H1 (cell line): ENCODE results near the gene KIAA0040. TPM values are rescaled to one million over a fixed set of nuclear protein-coding genes. Genes with fewer than 3 reads are reported as not detected.

Experiments
- CTCF ChIA-PET: fragments of 300-600 bp; sonication (Branson Sonifier 250); formaldehyde crosslinking; loops from one replicate; lab custom pipeline; 2021; ENCODE audit not compliant: partially characterized antibody; lab: Charles Lee
- POLR2A ChIA-PET: fragments of 300-600 bp; sonication (Branson Sonifier 250); formaldehyde crosslinking; loops from one replicate; lab custom pipeline; 2021; ENCODE audit warnings: inconsistent platforms; ENCODE audit not compliant: partially characterized antibody; lab: Charles Lee
- DNase-seq, 2 experiments: peaks; one replicate each; pipeline versions ENCODE4 v3.0.0 to v3.0.0-alpha.2; 2010 to 2022; ENCODE audit warnings: low spot score in 2 of 2, low read depth in 1 of 2, mixed read lengths in 1 of 2
- FAIRE-seq: peaks from 2 replicates; lab custom pipeline; 2011; peaks lifted over from hg19 to GRCh38; lab: Jason Lieb, UNC
- H2AFZ ChIP-seq: 2 replicates; pipeline ENCODE4 v1.8.1; 2012; ENCODE audit warnings: low read length, inconsistent platforms
- H2AK5ac ChIP-seq: 2 replicates; pipeline ENCODE4 v1.6.1; 2013; ENCODE audit warnings: low read depth, low read length
- H2BK120ac ChIP-seq: replicated peaks from 2 replicates; pipeline ENCODE3; 2013; ENCODE audit warnings: low read depth, low read length, inconsistent platforms
- H2BK12ac ChIP-seq: 2 replicates; pipeline ENCODE4 v1.6.1; 2013; ENCODE audit warnings: low read depth, low read length
- H2BK15ac ChIP-seq: 2 replicates; pipeline ENCODE4 v1.6.1; 2013; ENCODE audit warnings: low read length
- H2BK20ac ChIP-seq: 2 replicates; pipeline ENCODE4 v1.6.1; 2013; ENCODE audit warnings: low read length
- H2BK5ac ChIP-seq: 2 replicates; pipeline ENCODE4 v1.6.1; 2013; ENCODE audit warnings: low read depth, low read length
- H3K14ac ChIP-seq: 2 replicates; pipeline ENCODE4 v1.6.1; 2013; ENCODE audit warnings: inconsistent platforms; ENCODE audit not compliant: insufficient read length
- H3K18ac ChIP-seq: 2 replicates; pipeline ENCODE4 v1.6.1; 2013; ENCODE audit warnings: low read length; ENCODE audit errors: extremely low read depth
- H3K23ac ChIP-seq: 2 replicates; pipeline ENCODE4 v1.6.1; 2013; ENCODE audit warnings: inconsistent platforms; ENCODE audit not compliant: insufficient read length
- H3K23me2 ChIP-seq: 2 replicates; pipeline ENCODE4 v1.6.1; 2013; ENCODE audit warnings: low read depth, low read length
- H3K27ac ChIP-seq: 2 replicates; pipeline ENCODE4 v1.6.1; 2011; ENCODE audit warnings: low read depth, low read length, inconsistent platforms
- H3K27me3 ChIP-seq, 4 experiments: replicated peaks in 1 of 4; 1 replicate in 1 of 4; 2 replicates in 3 of 4; pipeline versions ENCODE4 v1.6.1 to v1.8.1; 2011 to 2013; ENCODE audit warnings: low read length in 3 of 4, mild to moderate bottlenecking in 3 of 4, inconsistent platforms in 2 of 4, mixed read lengths in 2 of 4, moderate library complexity in 1 of 4; ENCODE audit not compliant: control insufficient read depth in 3 of 4, insufficient read depth in 3 of 4; ENCODE audit errors: extremely low read depth in 1 of 4
- H3K36me3 ChIP-seq, 4 experiments: 2 replicates each; pipeline versions ENCODE4 v1.6.1 to v1.8.1; 2011 to 2013; ENCODE audit warnings: mild to moderate bottlenecking in 4 of 4, low read length in 3 of 4, moderate library complexity in 2 of 4, control low read depth in 1 of 4, inconsistent platforms in 1 of 4; ENCODE audit not compliant: insufficient read depth in 4 of 4, control insufficient read depth in 2 of 4
- H3K4ac ChIP-seq: replicated peaks from 2 replicates; pipeline ENCODE3; 2013; ENCODE audit warnings: low read length, low read depth, mixed read lengths, inconsistent platforms; ENCODE audit not compliant: insufficient read length
- H3K4me1 ChIP-seq, 4 experiments: replicated peaks in 1 of 4; 1 replicate in 1 of 4; 2 replicates in 3 of 4; pipeline versions ENCODE4 v1.6.1 to v1.8.1; 2011 to 2013; ENCODE audit warnings: low read length in 3 of 4, inconsistent platforms in 2 of 4, mixed read lengths in 1 of 4; ENCODE audit not compliant: insufficient read depth in 4 of 4, control insufficient read depth in 3 of 4
- H3K4me2 ChIP-seq, 2 experiments: 2 replicates each; pipeline versions ENCODE4 v1.6.1 to v1.8.1; 2011 to 2013; ENCODE audit warnings: low read depth in 2 of 2, low read length in 2 of 2, control low read depth in 1 of 2, inconsistent platforms in 1 of 2, mild to moderate bottlenecking in 1 of 2; ENCODE audit not compliant: insufficient read depth in 1 of 2
- H3K4me3 ChIP-seq, 4 experiments: fragments of 200-600, 300-600 bp in 1 of 4; sonication (generic), shearing (Covaris generic), sonication (Bioruptor Twin) in 1 of 4; 2 replicates each; pipeline versions ENCODE4 v1.5.1 to v1.8.1; 2011 to 2016; ENCODE audit warnings: low read length in 4 of 4, low read depth in 3 of 4, control low read depth in 2 of 4, inconsistent platforms in 2 of 4, mild to moderate bottlenecking in 2 of 4, mixed read lengths in 1 of 4, moderate library complexity in 1 of 4; ENCODE audit not compliant: insufficient read depth in 2 of 4; ENCODE audit errors: extremely low read depth in 1 of 4
- H3K56ac ChIP-seq: replicated peaks from 2 replicates; pipeline ENCODE3; 2013; ENCODE audit warnings: low read depth, mild to moderate bottlenecking, mixed read lengths, low read length, inconsistent platforms; ENCODE audit not compliant: insufficient read length
- H3K79me1 ChIP-seq: 2 replicates; pipeline ENCODE4 v1.6.1; 2013; ENCODE audit warnings: low read depth, low read length, control low read depth
- H3K79me2 ChIP-seq, 2 experiments: 2 replicates each; pipeline versions ENCODE4 v1.6.1 to v1.8.1; 2012 to 2013; ENCODE audit warnings: low read length in 2 of 2, mild to moderate bottlenecking in 2 of 2, inconsistent platforms in 1 of 2; ENCODE audit not compliant: insufficient read depth in 2 of 2, control insufficient read depth in 1 of 2
- H3K9ac ChIP-seq, 4 experiments: replicated peaks in 1 of 4; 1 replicate in 1 of 4; 2 replicates in 3 of 4; pipeline versions ENCODE4 v1.6.1 to v1.8.1; 2011 to 2013; ENCODE audit warnings: low read depth in 3 of 4, low read length in 3 of 4, control low read depth in 2 of 4, mild to moderate bottlenecking in 2 of 4, moderate library complexity in 2 of 4, inconsistent platforms in 1 of 4; ENCODE audit errors: extremely low read depth in 1 of 4
- H3K9me3 ChIP-seq, 2 experiments: 2 replicates each; pipeline versions ENCODE4 v1.6.1 to v1.8.1; 2012 to 2013; ENCODE audit warnings: mild to moderate bottlenecking in 2 of 2, moderate library complexity in 2 of 2, control low read depth in 1 of 2, inconsistent platforms in 1 of 2, low read depth in 1 of 2, low read length in 1 of 2, mixed read lengths in 1 of 2; ENCODE audit not compliant: insufficient read depth in 2 of 2
- H4K20me1 ChIP-seq, 2 experiments: replicated peaks in 1 of 2; 2 replicates each; pipeline versions ENCODE3 to v1.8.1; 2011 to 2013; ENCODE audit warnings: inconsistent platforms in 2 of 2, low read length in 2 of 2, mild to moderate bottlenecking in 1 of 2; ENCODE audit not compliant: insufficient read depth in 2 of 2, control insufficient read depth in 1 of 2
- H4K5ac ChIP-seq: 2 replicates; pipeline ENCODE4 v1.6.1; 2013; ENCODE audit warnings: low read length, low read depth, mixed read lengths, inconsistent platforms; ENCODE audit not compliant: insufficient read length
- H4K8ac ChIP-seq: 2 replicates; pipeline ENCODE4 v1.8.0; 2013; ENCODE audit warnings: mild to moderate bottlenecking, moderate library complexity, low read length, inconsistent platforms; ENCODE audit not compliant: insufficient read depth; ENCODE audit errors: extremely low read depth
- H4K91ac ChIP-seq: replicated peaks from 2 replicates; pipeline ENCODE3; 2013; ENCODE audit warnings: low read length, mixed read lengths, inconsistent platforms; ENCODE audit not compliant: insufficient read length
- BRCA1 ChIP-seq: IDR thresholded peaks from 2 replicates; pipeline ENCODE4 v1.6.1; 2012; ENCODE audit warnings: low read depth, low read length, improper control_type of control experiment
- CREB1 ChIP-seq: IDR thresholded peaks from 2 replicates; pipeline ENCODE4 v1.6.1; 2012; ENCODE audit warnings: inconsistent platforms
- GABPA ChIP-seq: IDR thresholded peaks from 2 replicates; pipeline ENCODE4 v1.6.1; 2011; ENCODE audit warnings: mild to moderate bottlenecking, low read length, moderate library complexity, borderline replicate concordance; ENCODE audit not compliant: insufficient read depth
- GTF2F1 ChIP-seq: IDR thresholded peaks from 2 replicates; pipeline ENCODE4 v1.6.1; 2012; ENCODE audit warnings: low read depth, low read length, improper control_type of control experiment, borderline replicate concordance
- KDM1A ChIP-seq: fragments of 200-600, 300-600 bp; sonication (generic); IDR thresholded peaks from 2 replicates; pipeline ENCODE4 v1.7.1; 2016; ENCODE audit warnings: mild to moderate bottlenecking, low read length, borderline replicate concordance
- KDM4A ChIP-seq: IDR thresholded peaks from one replicate; pipeline ENCODE4 v1.7.1; 2012; ENCODE audit warnings: low read depth, mild to moderate bottlenecking, moderate library complexity, low read length, inconsistent platforms; ENCODE audit not compliant: severe bottlenecking
- MAX ChIP-seq: IDR thresholded peaks from 2 replicates; pipeline ENCODE4 v1.6.1; 2012; ENCODE audit warnings: inconsistent platforms
- NRF1 ChIP-seq: IDR thresholded peaks from 2 replicates; pipeline ENCODE4 v1.6.1; 2011; ENCODE audit warnings: mild to moderate bottlenecking, low read depth, low read length, improper control_type of control experiment
- RAD21 ChIP-seq, 2 experiments: IDR thresholded peaks in 1 of 2; conservative IDR thresholded peaks in 1 of 2; 2 replicates each; pipeline ENCODE4 v1.6.1; 2011; ENCODE audit warnings: low read depth in 2 of 2, low read length in 2 of 2, improper control_type of control experiment in 1 of 2, inconsistent platforms in 1 of 2, mild to moderate bottlenecking in 1 of 2, moderate library complexity in 1 of 2
- RBBP5 ChIP-seq: IDR thresholded peaks from 2 replicates; pipeline ENCODE4 v1.7.1; 2012; ENCODE audit warnings: low read depth, mild to moderate bottlenecking, inconsistent platforms, low read length, moderate library complexity, borderline replicate concordance
- SIX5 ChIP-seq: IDR thresholded peaks from 2 replicates; pipeline ENCODE4 v1.6.1; 2011; ENCODE audit warnings: mild to moderate bottlenecking, low read depth, low read length
- SRF ChIP-seq: IDR thresholded peaks from 2 replicates; pipeline ENCODE4 v1.6.1; 2011; ENCODE audit warnings: mild to moderate bottlenecking, low read depth, low read length, moderate library complexity
- ZNF274 ChIP-seq: IDR thresholded peaks from 2 replicates; pipeline ENCODE4 v1.7.0; 2012; ENCODE audit warnings: low read length, borderline replicate concordance; ENCODE audit errors: extremely low read depth
- WGBS, 2 experiments: shearing (Covaris generic) in 1 of 2; methylation state at CpG; one replicate each; pipeline versions ENCODE4 v1.1.6 to v1.1.7; 2013 to 2015; ENCODE audit warnings: low lambda C conversion rate in 2 of 2, mixed read lengths in 2 of 2, inconsistent platforms in 1 of 2, low coverage in 1 of 2, missing lambda C conversion rate in 1 of 2; ENCODE audit not compliant: insufficient replicate concordance in 2 of 2, insufficient coverage in 1 of 2, insufficient read length in 1 of 2; ENCODE audit errors: extremely low coverage in 1 of 2, missing lambda C conversion rate in 1 of 2; 5-methylcytosine and 5-hydroxymethylcytosine counted together
- polyA plus RNA-seq, 7 experiments: library from polyadenylated mRNA; depleted of rRNA in 3 of 7; stranded (reverse) in 5 of 7; unstranded in 2 of 7; fragments of >200 nt in 5 of 7; fragments of 200-250 nt in 2 of 7; gene quantifications; 1 replicate in 5 of 7; 2 replicates in 1 of 7; 4 replicates in 1 of 7; pipeline versions ENCODE4 v1.2.1 to v1.2.3, GENCODE V29; 2011 to 2013; ENCODE audit warnings: missing spikeins in 2 of 7, mixed read lengths in 2 of 7
- total RNA-seq: library from RNA; stranded (reverse); fragmentation: NEBNext Ultra II Directional; extraction: Animal tissue kit (Norgen Biotek cat#: 25700); gene quantifications from 2 replicates; pipeline ENCODE4 v1.2.1, GENCODE V29; 2021

Gene KIAA0040
- total and polyA plus RNA-seq, 2 of the 8 experiments (the other 6 are each of a cell fraction or from before 2014, with no cell fraction given), result 11.0 to 14.1 TPM

GRCh38 chr1:175169286-175170018, 23.1 kb downstream of the KIAA0040 start:
- Histone ChIP-seq H2BK12ac (no peak overlapping the region), H2BK15ac (no peak overlapping the region), H2AK5ac (no peak overlapping the region), H3K27ac (no peak overlapping the region), H3K9ac (no peak overlapping the region), H3K23me2 (no peaks in the 10 kb centered on the region), H2BK20ac (no peak overlapping the region), H4K8ac (no peak overlapping the region), H4K5ac (no peak overlapping the region), H3K4ac (no peak overlapping the region), H3K4me3 (no peak overlapping the region), H3K4me1 (no peaks in the 10 kb centered on the region), H3K79me2 (no peaks in the 10 kb centered on the region), H3K4me2 (no peak overlapping the region), H2BK120ac (no peak overlapping the region), H2AFZ (no peak overlapping the region), H2BK5ac (no peak overlapping the region), H4K20me1 (no peaks in the 10 kb centered on the region), H3K23ac (no peak overlapping the region), H3K56ac (no peak overlapping the region), H3K18ac (no peak overlapping the region), H3K9me3 (no peaks in the 10 kb centered on the region), H3K14ac (no peak overlapping the region), H4K91ac (no peak overlapping the region), H3K27me3 (no peaks in the 10 kb centered on the region), H3K79me1 (no peaks in the 10 kb centered on the region), H3K36me3 (no peaks in the 10 kb centered on the region)
- FAIRE-seq (no peak), DNase-seq (no peak)
- ChIA-PET CTCF (interaction anchor here (0.6 to 2.5 kb wide), 12 partner anchors 9 to 1729 kb away, joined by 3 to 12 read pairs (median 4); no protein-coding TSS in a partner anchor), POLR2A (no interaction called here)
- 81% methylated on average over 6 of the region's 6 CpGs; no CpG with 5 or more reads in 1 of the 2 experiments for WGBS, 2 experiments
- TF ChIP-seq CREB1 (no peak), MAX (no peak), NRF1 (no peak), KDM1A (no peak), RBBP5 (no peak), RAD21 (IDR thresholded peaks at IDR 0.05 in 1 of 2, conservative IDR thresholded peaks at IDR 0.05 in 1 of 2; ENCODE audit: low read depth in 2 of 2, low read length in 2 of 2) (no peak), SRF (no peak), KDM4A (no peak), ZNF274 (no peak), SIX5 (no peak), GTF2F1 (no peak), BRCA1 (no peak), GABPA (no peak)
